Measurements from ENCODE around the gene SLC19A1.
"Not testable (repeated sequence)": the region's sequence is repeated elsewhere in the genome, so short reads cannot be mapped to it uniquely, and the experiment has no call there.

The SLC19A1 gene

DNA sequence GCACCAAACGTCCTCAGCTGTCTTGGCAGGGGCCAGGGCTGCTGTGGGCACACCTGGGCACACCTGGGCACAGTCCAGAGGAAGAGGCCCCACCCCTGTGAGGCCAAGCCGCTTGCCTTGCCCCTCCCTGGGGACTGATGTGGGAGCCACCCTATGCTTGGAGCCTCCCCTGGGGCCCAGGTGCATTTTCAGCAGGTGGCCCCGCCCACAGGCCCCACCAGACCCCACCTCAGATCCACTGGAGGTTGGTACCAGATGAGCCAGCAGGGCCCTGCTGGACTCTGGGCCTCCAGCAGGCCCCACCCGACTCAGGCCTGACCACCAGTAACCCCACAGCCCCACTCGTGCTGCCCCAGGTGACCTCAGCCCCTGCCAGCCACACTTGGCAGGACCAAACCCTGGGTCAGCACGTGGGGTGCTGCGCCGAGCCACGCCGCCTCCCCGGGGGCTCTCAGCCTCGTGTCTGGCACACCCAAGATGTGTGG, 8.8 kb downstream of the SLC19A1 start:
- DNase-seq (ENCODE audit: low read depth in 3 of 3, low spot score in 1 of 3) = no peak

DNA sequence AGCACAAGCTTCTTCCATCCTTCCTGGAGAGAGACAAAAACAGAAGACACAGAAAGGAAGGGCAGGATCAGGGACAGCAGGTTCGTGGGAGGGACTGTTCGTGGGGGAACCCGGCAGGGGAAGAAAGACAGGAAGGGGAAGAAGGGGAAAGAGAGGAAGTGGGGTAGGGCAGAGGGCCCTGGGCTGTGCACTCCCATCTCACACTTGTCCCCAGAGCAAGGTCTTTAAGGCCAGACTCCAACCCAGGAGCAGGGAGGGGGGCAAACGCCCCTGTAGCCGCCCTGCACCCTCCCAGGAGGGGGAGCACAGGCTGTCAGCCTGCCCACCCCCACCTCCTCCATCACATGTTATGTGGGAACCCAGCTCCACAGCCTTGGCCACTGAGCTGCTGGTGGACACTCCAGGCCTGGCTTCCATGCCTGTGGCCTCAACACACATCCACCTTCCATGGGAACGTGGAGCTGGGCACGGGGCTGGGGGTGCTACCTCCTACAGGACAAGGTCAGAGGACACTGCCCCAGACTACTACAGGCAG, 9.3 kb downstream of the SLC19A1 start:
- no peak for DNase-seq (ENCODE audit: low read depth in 3 of 3, low spot score in 1 of 3)

DNA sequence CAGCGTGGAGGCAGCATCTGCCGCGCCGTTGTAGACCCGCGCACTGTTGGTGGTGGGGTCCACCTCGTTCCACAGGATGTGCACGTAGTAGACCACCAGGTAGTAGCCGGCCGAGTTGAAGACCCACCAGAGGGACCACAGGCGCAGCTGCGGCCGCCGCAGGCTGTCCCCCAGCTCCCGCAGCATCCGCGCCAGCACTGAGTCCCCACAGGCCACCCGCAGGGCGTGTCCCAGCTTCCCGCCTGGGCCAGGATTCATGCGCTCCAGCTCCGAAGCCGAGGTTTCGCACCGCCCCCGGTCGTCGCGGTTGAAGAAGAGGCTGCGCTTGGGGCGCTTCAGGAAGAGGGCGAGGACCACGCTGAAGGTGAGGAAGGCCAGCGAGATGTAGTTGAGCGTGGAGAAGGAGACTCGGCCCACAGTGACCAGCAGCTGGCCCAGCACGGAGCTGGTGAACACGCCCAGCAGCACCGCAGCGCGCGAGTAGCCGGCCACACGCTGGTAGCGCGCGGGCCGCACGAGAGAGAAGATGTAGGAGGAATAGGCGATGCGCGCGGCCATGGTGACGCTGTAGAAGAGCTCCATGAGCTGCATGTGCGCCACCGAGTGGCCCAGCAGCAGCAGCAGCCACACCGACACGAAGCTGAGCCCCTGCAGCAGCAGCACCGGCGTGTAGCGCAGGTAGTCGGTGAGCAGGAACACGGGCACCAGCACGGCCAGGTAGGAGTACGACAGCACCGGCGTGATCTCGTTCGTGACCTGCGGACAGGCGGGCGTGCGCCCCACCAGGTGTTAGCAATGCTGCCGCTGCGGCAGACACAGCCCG, 10.6 kb downstream of the SLC19A1 start:
- DNase-seq (ENCODE audit: low read depth in 3 of 3, low spot score in 1 of 3) = no peak

DNA sequence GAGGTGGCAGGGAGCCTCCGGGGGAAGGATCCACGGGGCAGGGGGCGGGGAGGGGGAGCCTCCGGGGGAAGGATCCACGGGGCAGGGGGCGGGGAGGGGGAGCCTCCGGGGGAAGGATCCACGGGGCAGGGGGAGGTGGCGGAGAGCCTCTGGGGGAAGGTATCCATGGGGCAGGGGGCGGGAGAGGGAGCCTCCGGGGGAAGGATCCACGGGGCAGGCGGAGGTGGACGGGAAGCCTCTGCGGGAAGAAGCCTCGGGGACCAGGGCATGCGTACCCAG, 11.2 kb downstream of the SLC19A1 start:
- not testable (repeated sequence) for DNase-seq (ENCODE audit: low read depth in 3 of 3, low spot score in 1 of 3)

DNA sequence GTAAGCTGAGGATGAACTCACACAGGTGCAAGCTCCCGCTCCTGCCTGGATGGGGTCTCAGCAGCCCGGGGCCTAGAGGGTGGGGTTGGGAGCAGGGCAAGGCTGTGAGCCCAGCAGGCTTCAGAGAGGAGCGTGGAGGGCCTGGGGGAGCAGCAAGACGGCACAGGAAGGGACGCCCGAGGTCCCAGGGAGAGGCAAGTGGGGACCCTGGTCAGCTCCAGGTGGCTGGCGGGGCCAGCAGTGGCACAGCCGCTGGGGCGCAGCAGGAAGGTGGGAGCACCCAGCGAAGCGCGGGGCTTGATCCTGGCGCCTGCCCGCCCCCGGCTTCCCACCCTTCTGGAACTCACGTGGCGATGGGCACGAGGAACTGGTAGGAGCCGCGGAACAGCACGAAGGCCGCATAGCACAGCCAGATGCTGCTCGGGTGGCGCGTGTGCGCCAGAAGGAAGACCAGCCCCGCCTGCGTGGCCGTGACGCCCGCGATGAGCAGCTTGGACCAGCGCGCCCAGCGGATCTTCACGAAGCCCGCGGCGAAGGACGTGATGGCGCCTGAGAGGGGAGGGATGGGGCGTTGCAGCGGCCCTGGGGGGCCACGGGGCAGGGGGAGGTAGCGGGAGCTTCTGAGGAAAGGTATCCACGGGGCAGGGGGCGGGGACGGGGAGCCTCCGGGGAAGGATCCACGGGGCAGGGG, 11.7 kb downstream of the SLC19A1 start:
- no peak for DNase-seq (ENCODE audit: low read depth in 3 of 3, low spot score in 1 of 3)

DNA sequence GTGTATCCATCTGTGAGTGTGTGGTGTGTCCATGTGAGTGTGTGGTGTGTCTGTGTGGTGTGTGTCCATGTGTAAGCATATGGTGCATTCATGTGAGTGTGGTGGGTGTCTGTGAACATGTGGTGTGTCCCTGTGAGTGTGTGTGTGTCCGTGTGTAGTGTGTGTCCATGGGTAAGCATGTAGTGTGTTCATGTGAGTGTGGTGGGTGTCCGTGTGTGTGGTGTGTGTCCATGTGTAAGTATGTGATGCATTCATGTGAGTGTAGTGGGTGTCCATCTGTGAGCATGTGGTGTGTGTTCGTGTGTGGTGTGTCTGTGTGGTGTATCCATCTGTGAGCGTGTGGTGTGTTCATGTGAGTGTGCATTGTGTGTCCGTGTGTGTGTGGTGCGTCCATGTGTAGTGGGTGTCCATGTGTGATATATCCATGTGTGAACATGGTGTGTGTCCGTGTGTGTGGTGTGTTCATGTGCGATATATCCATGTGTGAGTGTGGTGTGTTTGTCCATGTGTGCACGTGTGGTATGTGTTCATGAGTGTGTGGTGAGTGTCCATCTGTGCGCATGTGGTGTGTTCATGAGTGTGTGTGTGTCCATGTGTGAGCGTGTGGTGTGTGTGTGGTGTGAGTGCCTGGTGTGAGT, 12.3 kb downstream of the SLC19A1 start:
- DNase-seq (ENCODE audit: low read depth in 3 of 3, low spot score in 1 of 3) = no peak

DNA sequence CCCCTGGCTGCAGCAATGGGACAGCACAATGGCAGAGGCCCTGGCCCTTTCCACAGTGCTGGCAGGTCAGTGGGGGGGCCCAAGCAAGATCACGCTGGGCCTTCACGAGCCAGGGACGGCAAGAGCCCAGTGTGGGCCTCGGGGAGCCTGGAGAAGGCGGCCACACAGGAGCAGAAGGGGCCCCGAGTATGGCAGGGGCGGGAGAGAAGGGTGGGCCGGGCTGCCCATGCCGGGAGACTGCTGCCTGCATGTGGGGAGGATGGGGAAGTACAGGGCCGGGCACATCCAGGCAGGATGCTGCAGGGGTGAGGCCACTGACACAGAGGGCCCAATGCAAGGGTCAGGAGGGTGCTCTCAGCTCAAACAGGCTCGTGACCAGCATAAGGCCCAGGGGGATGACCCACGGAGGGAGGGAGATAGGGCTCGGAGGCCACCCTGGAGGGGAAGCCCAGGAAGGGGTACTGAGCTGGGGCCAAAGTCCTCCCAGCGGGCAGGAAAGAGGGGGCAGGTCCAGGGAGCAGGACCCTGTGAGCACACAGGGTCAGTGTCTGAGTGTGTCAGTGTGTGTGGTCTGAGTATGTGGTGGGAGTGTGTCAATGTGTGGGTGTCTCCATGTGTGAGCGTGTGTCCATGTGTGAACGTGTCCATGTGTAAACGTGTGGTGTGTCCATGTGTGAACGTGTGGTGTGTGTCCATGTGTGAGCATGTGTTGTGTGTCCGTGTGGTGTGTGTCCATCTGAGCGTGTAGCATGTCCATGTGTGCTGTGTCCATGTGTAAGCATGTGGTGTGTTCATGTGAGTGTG, 13.1 kb downstream of the SLC19A1 start:
- DNase-seq (ENCODE audit: low read depth in 3 of 3, low spot score in 1 of 3) = no peak

DNA sequence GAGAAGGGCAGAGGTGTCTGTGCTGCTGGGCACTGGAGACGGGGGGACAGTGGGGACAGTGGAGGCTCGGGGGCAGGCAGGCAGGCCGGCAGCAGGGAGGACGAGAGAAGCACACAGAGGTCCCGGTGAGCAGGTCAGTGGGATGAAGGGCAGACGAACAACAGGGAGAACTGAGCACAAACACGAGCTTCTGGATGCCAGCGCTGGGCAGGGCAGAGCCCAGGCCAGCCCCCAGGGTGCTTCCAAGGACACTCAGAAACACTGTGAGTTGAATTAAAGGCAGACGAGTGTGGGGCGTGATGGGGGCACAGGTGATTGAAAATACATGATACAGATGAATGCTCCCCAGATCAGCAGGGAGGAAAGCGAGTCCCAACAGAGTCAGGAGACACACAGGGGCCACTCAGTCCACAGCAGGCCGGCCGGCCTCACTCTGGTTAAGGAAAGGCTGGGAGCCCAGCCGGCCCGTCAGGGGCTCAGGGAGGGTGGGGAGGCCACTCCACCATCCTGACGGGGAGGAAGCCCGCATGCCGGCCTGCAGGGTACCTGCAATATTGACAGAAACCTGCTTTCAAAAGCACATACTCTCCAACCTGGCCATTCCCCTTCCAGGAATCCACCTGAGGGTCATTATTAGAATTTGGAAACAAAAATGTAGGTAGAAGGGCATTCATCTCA, 14.1 kb downstream of the SLC19A1 start:
- no peak for DNase-seq (ENCODE audit: low read depth in 3 of 3, low spot score in 1 of 3)

DNA sequence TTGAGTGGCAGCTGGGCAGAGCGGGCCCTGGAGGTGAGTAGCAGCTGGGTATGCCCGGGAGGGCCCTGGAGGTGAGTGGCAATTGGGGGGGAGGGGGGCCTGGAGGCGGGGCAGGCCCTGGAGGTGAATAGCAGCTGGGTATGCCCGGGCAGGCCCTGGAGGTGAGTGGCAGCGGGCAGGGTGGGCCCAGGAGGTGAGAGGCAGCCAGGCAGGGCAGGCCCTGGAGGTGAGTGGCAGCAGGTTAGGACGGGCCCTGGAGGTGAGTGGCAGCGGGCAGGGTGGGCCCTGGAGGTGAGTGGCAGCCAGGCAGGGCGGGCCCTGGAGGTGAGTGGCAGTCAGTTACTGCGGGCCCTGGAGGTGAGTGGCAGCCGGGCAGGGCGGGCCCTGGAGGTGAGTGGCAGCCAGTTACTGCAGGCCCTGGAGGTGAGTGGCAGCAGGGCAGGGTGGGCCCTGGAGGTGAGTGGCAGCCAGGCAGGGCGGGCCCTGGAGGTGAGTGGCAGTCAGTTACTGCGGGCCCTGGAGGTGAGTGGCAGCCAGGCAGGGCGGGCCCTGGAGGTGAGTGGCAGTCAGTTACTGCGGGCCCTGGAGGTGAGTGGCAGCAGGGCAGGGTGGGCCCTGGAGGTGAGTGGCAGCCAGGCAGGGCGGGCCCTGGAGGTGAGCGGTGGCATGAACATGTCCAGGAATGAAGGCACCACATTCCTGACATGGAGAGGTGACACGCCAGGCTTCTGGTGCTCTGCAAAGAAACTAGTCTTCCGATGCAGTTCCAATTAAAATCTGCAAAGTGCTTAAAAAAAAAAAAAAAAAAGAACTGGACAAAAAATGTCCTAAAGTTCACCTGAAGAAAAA, 14.9 kb downstream of the SLC19A1 start:
- not testable (repeated sequence) for DNase-seq (ENCODE audit: low read depth in 3 of 3, low spot score in 1 of 3)

DNA sequence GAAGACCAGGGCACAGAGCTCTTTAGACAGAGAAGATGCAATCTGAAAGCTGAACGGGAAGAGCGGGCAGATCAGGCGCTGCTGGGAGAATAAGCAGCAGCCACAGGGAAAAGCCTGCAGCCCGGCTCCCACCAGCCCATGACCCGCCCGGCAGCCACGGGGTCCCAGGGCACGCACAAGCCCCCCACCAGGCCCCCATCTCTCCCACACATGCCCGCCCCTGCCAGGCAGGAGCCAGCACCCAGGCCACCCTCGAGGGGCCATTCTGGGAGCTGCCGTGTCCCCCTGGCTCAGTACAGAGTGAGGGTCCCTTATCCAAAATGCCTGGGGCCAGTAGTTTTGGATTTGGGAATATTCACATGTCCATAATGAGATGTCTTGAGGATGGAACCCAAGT, 16.3 kb downstream of the SLC19A1 start:
- no peak for DNase-seq (ENCODE audit: low read depth in 3 of 3, low spot score in 1 of 3)

DNA sequence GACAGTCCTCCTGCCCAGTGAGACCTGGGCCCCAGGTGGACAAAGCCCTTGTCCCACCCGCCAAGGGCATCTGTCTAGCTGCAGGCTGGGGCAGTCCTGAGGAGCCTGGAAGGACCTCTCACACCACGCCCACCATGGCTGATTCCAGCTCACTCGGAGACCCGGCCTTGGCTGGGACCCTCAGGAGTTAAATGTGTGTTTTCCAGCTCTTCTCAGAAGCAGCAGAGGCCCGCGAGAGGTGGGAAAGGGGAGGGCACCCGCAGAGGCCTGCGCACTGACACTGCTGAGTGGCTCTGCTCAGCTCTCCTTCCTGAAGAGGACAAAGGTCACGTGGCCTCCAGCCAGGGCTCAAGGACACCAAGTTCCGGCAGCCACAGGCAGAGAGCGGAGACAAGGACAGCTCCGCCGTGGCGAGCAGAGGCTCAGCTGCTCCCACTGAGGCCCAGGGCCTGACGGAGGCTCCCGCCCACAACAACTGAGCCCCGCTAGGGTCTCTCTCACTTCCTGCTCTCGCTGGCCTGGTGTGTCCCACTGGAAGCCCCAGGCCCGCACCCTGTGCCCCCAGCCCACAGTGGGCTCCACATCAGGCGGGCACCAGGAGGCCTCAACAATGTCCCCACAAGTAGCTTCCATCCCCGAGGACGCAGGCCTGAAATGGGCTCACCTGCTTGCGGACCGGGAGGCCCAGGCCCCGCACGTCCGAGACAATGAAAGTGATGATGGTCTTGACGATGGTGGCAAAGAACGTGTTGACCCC, 16.9 kb downstream of the SLC19A1 start:
- DNase-seq (ENCODE audit: low read depth in 3 of 3, low spot score in 1 of 3) = no peak

DNA sequence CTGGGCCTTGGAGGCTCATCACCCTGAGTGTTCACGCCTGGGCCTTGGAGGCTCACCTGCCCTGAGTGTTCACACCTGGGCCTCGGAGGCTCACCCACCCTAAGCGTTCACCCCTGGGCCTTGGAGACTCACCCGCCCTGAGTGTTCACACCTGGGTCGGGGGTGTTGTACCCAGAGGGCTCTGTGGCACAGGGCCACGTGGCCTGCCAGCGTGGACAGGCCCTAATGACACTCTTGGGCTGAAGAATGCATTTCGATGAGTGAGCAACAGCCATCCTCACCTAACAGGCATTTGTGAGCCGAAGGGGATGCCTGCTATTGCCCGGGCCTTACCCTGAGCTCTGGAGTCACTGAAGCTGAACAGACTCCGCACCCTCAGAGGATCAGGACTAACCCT, 17.5 kb downstream of the SLC19A1 start:
- no peak for DNase-seq (ENCODE audit: low read depth in 3 of 3, low spot score in 1 of 3)

DNA sequence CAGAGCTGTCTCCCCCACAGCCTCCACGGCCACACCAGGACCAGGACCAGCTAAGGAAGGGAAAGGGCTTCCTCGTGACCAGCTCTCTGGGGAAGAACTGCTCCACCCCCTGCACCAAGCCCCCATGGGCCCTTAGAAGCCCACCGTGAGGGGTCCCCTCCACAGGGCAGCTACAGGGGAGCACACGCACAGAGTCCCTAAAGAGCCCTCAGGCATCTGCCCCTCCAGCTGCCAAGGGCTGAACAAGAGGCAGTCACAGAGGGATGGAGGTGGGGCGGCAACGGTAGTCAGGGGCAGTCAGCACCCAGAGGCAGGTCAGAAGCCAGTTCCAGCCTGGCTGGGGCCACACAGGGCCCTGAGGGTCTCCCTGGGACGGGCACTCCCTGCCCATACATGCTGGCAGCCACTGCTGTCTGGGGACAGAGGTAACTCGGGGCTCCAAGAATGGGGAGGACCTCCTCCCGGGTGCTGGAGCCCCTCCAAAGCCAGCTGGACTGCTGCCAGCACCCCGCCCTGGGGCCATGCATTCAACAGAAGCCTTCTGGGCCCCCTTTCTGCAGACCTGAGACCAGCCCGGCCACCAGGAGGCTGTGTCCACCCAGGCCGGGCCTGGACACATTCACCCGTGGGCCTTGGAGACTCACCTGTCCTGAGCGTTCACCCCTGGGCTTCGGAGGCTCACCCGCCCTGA, 18.7 kb downstream of the SLC19A1 start:
- DNase-seq (ENCODE audit: low read depth in 3 of 3, low spot score in 1 of 3) = no peak

DNA sequence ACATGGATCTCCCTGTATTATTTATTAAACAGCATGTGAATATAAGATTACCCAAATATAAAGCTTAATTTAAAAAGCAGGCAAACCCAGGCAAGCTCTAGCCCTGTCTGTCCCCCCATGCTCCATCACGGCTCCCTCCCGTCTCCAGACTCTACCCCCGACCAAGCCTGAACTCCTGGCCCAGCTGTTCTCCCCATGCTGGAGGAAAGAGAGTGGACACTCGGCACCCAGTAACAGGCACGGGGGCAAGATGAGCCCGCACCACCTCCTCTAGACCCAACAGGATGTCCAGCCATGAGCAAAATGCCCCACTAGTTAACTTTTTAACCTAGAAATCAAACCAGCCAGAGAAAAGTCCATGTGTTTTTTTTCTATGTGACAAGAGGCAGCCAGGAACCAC, 19.3 kb downstream of the SLC19A1 start:
- no peak for DNase-seq (ENCODE audit: low read depth in 3 of 3, low spot score in 1 of 3)

DNA sequence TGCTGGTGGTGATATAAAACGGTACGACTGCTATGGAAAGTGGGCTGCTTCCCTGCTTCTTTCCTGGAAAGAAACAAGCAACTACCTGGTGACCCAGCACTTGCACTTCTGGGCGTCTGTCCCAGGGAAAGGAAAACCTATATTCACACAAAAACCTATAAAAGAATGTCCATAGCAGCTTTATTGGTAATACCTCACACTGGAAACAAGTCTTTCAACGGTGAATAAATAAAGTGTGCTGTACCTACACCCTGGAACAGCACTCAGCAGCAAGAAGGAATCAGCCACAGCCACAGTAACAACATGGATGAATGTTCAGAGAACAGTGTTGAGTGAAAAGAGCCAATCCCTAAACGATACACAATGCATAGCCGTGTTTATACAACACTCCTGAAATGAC, 19.9 kb downstream of the SLC19A1 start:
- DNase-seq (ENCODE audit: low read depth in 3 of 3, low spot score in 1 of 3) = no peak

DNA sequence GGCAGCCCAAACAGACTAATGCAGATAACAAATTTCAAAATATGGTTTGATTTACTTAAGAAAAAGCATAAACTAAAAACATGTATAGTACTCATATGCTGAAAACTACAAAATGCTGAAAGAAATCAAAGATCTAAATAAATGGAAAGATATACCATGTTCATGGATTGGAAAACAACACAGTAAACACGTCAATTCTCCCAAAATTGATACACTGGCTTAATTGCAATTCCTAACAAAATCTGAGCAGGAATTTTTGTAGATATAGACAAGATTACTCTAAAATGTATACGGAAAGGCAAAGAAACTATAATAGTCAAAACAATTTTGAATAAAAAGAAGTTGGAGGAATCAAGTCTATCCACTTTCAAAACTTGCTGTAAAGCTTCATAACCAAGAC, 21.0 kb downstream of the SLC19A1 start:
- DNase-seq (ENCODE audit: low read depth in 3 of 3, low spot score in 1 of 3) = no peak

DNA sequence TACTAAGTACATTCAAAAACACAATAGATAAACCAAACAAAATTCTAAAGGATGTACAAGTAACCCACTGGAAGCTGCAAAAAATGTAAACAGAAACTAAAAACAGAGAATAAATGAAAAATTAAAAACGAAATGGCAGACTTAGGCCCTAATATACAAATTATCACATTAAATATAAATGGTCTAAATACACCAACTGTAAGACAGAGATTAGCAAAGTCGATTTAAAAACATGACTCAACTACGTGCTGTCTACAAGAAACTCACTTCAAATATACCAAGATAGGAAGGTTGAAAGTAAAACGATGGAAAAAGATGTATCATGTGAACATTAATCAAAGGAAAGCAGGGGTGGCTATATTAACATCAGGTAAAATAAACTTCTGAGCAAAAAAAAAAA, 23.1 kb downstream of the SLC19A1 start:
- no peak for DNase-seq (ENCODE audit: low read depth in 3 of 3, low spot score in 1 of 3)

DNA sequence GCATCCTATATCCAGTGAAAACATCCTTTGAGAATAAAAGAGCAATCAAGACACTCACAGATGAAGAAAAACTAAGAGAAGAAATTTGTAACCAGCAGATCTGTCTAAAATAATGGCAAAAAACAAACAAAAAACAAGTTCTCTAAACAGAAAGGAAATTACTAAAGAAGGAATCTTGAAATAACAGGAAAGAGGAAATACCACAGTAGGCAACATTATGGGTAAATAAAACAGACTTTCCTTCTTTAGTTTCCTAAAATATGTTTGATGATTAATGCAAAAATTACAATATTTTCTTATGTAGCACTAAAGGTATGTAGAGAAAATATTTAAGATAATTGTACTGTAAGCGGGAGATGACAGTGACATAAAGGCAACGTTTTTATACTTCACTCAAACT, 23.5 kb downstream of the SLC19A1 start:
- no peak for DNase-seq (ENCODE audit: low read depth in 3 of 3, low spot score in 1 of 3)
